HL-60 (cell line): ENCODE measurements around the gene KCNJ4.
"Not testable (repeated sequence)": the region's sequence is repeated elsewhere in the genome, so short reads cannot be mapped to it uniquely, and the experiment has no call there.

Experiments
- DNase-seq, 2 experiments: peaks; one replicate each; pipeline ENCODE4 v3.0.0-alpha.2; 2010 to 2020; ENCODE audit warnings: low read depth in 1 of 2, low spot score in 1 of 2
- H3K27ac ChIP-seq: fragments of 250-450 bp; sonication (Bioruptor Pico); replicated peaks from 2 replicates; pipeline ENCODE4 v1.5.1; 2020; ENCODE audit warnings: mild to moderate bottlenecking, moderate library complexity
- H3K27me3 ChIP-seq: fragments of 250-450 bp; sonication (Bioruptor Pico); 2 replicates; pipeline ENCODE4 v1.5.1; 2021; ENCODE audit warnings: mild to moderate bottlenecking, moderate library complexity; ENCODE audit not compliant: insufficient read depth, poor library complexity, severe bottlenecking
- H3K4me3 ChIP-seq: replicated peaks from 2 replicates; pipeline ENCODE4 v1.5.1; 2011; ENCODE audit warnings: mild to moderate bottlenecking, control low read depth, low read length; ENCODE audit not compliant: insufficient read depth
- CTCF ChIP-seq: IDR thresholded peaks from one replicate; pipeline ENCODE4 v1.5.1; 2011; ENCODE audit warnings: low read length, control low read depth, inconsistent platforms; ENCODE audit not compliant: insufficient read depth
- GABPA ChIP-seq: IDR thresholded peaks from 2 replicates; pipeline ENCODE4 v1.6.1; 2012; ENCODE audit warnings: low read depth
- POLR2AphosphoS5 ChIP-seq: IDR thresholded peaks from 2 replicates; pipeline ENCODE4 v1.6.1; 2012; ENCODE audit warnings: low read depth
- REST ChIP-seq: IDR thresholded peaks from 2 replicates; pipeline ENCODE4 v1.6.1; 2012; ENCODE audit warnings: low read depth; ENCODE audit not compliant: insufficient replicate concordance
- SPI1 ChIP-seq: IDR thresholded peaks from 2 replicates; pipeline ENCODE4 v1.6.1; 2012; ENCODE audit warnings: low read depth, mild to moderate bottlenecking, borderline replicate concordance

Gene KCNJ4

GRCh38 chr22:38412435-38413084 is 42.4 kb downstream of the KCNJ4 start:
- H3K4me3 ChIP-seq = peak overlapping the region; percentile 10; the same call in 1 of the 2 replicates
- TF ChIP-seq SPI1 (no peak), CTCF (peak; percentile 44), POLR2AphosphoS5 (no peak)
- no peak for DNase-seq
- no peaks in the 10 kb centered on the region for H3K27me3 ChIP-seq
- H3K27ac ChIP-seq = no peak overlapping the region

GRCh38 chr22:38411016-38411415 is 44.0 kb downstream of the KCNJ4 start:
- TF ChIP-seq POLR2AphosphoS5 = no peak
- TF ChIP-seq REST = no peak
- Histone ChIP-seq H3K4me3 (no peak overlapping the region), H3K27me3 (no peaks in the 10 kb centered on the region), H3K27ac (no peak overlapping the region)
- no peak for DNase-seq

- not testable (repeated sequence) for DNase-seq, H3K27me3 ChIP-seq, H3K27ac ChIP-seq, H3K4me3 ChIP-seq
Observed at GRCh38 chr22:38409916-38410315, 45.1 kb downstream of the KCNJ4 start.

- TF ChIP-seq CTCF (no peak), GABPA (no peak), SPI1 (no peak), REST (no peak), POLR2AphosphoS5 (no peak)
- no peak overlapping the region for H3K27ac ChIP-seq
- DNase-seq = peak; percentile 48 to 93
- no peak overlapping the region for H3K4me3 ChIP-seq
- no peaks in the 10 kb centered on the region for H3K27me3 ChIP-seq
Observed at GRCh38 chr22:38406617-38407016, 48.4 kb downstream of the KCNJ4 start.

GRCh38 chr22:38404419-38404818 is 50.6 kb downstream of the KCNJ4 start:
- DNase-seq = no peak
- no peak overlapping the region for H3K27ac ChIP-seq
- no peak for TF ChIP-seq CTCF

More at GRCh38 chr22:38404419-38404818, 50.6 kb downstream of the KCNJ4 start:
- no peaks in the 10 kb centered on the region for H3K27me3 ChIP-seq
- no peak overlapping the region for H3K4me3 ChIP-seq
